Ovary (tissue), 9 donors: Measurements from ENCODE around the gene BST1. TPM values are rescaled to one million over a fixed set of nuclear protein-coding genes. Genes with fewer than 3 reads are reported as not detected.

Source experiments
- DNase-seq, 5 donors: peaks; one replicate each; pipeline ENCODE4 v3.0.0-alpha.2; 2019 to 2020
- H3K27ac ChIP-seq, 2 donors: fragments of 200-600 bp; one replicate each; pipeline versions ENCODE4 v1.5.1 to v1.8.0; 2019 to 2022
- H3K27me3 ChIP-seq: fragments of 200-600 bp; one replicate; pipeline ENCODE4 v1.8.0; 2022
- H3K36me3 ChIP-seq: fragments of 200-600 bp; sonication (generic); one replicate; pipeline ENCODE4 v1.5.1; 2019
- H3K4me1 ChIP-seq: one replicate; pipeline ENCODE4 v1.8.1; 2013; ENCODE audit warnings: mild to moderate bottlenecking, moderate library complexity; ENCODE audit not compliant: insufficient read depth
- H3K4me3 ChIP-seq: fragments of 200-600 bp; sonication (generic); one replicate; pipeline ENCODE4 v1.5.1; 2017
- H3K9me3 ChIP-seq, 2 donors: fragments of 200-600 bp in 1 of 2; sonication (generic) in 1 of 2; one replicate each; pipeline versions ENCODE4 v1.5.1 to v1.8.1; 2013 to 2019; ENCODE audit warnings: mild to moderate bottlenecking in 1 of 2, moderate library complexity in 1 of 2
- EP300 ChIP-seq: sonication (generic); formaldehyde crosslinking; IDR thresholded peaks from one replicate; pipeline ENCODE4 v1.6.1; 2017; ENCODE audit warnings: antibody characterized with exemption
- POLR2A ChIP-seq: fragments of 450-650 bp; IDR thresholded peaks from one replicate; pipeline ENCODE4 v1.6.1; 2017; ENCODE audit warnings: antibody characterized with exemption, mild to moderate bottlenecking, moderate library complexity
- WGBS, 3 donors: extraction: QIAGEN DNeasy Blood & Tissue Kit in 1 of 3; methylation state at CpG; one replicate each; pipeline versions ENCODE4 v1.1.5 to v1.1.7; 2013 to 2017; 5-methylcytosine and 5-hydroxymethylcytosine counted together
- intact Hi-C, 4 donors: fragments of 100-400 bp; cut with DNase I; formaldehyde crosslinking; loops; one replicate each; pipeline versions ENCODE4 v1.11.0 to v1.15.1; 2022 to 2023
- polyA plus RNA-seq, 2 donors: library from polyadenylated mRNA; stranded (reverse); fragments of 200-250 nt in 1 of 2; fragments of 350-450 nt in 1 of 2; fragmentation: Illumina TruSeq in 1 of 2; extraction: RNeasy Lipid Tissue Mini Kit (QIAGEN cat#74804) in 1 of 2; gene quantifications; one replicate each; pipeline ENCODE4 v1.2.3, GENCODE V29; 2013 to 2014
- total RNA-seq, 7 donors: library from RNA; depleted of rRNA in 2 of 7; stranded (reverse); fragments of >200 nt in 2 of 7; fragmentation: NEBNext Ultra II Directional in 3 of 7; extraction: Animal tissue kit (Norgen Biotek cat#: 25700) in 3 of 7; gene quantifications; one replicate each; pipeline versions ENCODE4 v1.1.0 to v1.2.4, GENCODE V29; 2016 to 2023
- TF ChIP-seq, protein P1 (sequence below), 3 donors: fragments of 450-650 bp in 2 of 3; fragments of 200-600 bp in 1 of 3; IDR thresholded peaks; one replicate each; pipeline versions ENCODE4 v1.5.1 to v1.8.0; 2016 to 2022; ENCODE audit warnings: antibody characterized with exemption in 3 of 3, mild to moderate bottlenecking in 1 of 3
- donor health status: DM: no; HTN: no; CAD: no; lungs with moderate emphysema.
- donor health status: DM: no; HTN: no; CAD: no.
- donor health status: Bipolar disorder and iron deficiency.
- donor health status: DM: yes; HTN: yes; CAD: no.
- donor health status: DM: no; HTN: no; CAD: no.
- donor health status: DM: yes; HTN: yes; CAD: no.

BST1 gene
- total and polyA plus RNA-seq, 9 donors: 5.6 to 18.5 (median 7.5) TPM

DNA sequence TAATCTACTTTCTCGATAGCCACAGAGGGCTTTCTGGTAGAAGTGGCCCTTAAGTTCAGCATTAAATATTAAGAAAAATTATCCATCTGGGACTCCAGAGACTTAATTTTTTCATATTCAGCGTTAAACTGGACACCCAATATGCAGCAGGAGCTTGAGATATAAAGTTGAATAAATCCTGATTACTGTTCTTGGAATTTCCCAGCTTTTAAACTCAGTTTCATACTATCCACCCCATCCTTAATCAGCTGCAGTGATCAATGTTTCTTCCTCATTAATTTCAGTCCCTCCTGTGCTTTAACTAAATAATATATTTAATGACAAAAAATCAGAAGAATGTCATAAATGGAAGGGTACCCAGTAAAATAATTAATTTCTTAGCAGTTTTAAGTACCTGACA lies 44.1 kb upstream of the BST1 start:
- Histone ChIP-seq H3K4me1 (no peaks in the 10 kb centered on the region), H3K36me3 (no peaks in the 10 kb centered on the region), H3K27me3 (no peaks in the 10 kb centered on the region), H3K4me3 (no peak overlapping the region), H3K27ac (no peak overlapping the region), H3K9me3 (no peaks in the 10 kb centered on the region)
- no peak for DNase-seq
- TF ChIP-seq, protein P1, sequence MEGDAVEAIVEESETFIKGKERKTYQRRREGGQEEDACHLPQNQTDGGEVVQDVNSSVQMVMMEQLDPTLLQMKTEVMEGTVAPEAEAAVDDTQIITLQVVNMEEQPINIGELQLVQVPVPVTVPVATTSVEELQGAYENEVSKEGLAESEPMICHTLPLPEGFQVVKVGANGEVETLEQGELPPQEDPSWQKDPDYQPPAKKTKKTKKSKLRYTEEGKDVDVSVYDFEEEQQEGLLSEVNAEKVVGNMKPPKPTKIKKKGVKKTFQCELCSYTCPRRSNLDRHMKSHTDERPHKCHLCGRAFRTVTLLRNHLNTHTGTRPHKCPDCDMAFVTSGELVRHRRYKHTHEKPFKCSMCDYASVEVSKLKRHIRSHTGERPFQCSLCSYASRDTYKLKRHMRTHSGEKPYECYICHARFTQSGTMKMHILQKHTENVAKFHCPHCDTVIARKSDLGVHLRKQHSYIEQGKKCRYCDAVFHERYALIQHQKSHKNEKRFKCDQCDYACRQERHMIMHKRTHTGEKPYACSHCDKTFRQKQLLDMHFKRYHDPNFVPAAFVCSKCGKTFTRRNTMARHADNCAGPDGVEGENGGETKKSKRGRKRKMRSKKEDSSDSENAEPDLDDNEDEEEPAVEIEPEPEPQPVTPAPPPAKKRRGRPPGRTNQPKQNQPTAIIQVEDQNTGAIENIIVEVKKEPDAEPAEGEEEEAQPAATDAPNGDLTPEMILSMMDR (IDR thresholded peaks at IDR 0.05): no peak
- no peak for TF ChIP-seq EP300
- no peak for TF ChIP-seq POLR2A
- 92 to 99% (median 94%) methylated on average over 2 of the region's 2 CpGs for WGBS, 3 donors
- intact Hi-C loops: loop anchor here in 3 of 4 donors (10.0 kb wide), 2 partner anchors 184 to 654 kb away; partner anchors contain the start of gene CPEB2 (in 1 of the 3)

DNA sequence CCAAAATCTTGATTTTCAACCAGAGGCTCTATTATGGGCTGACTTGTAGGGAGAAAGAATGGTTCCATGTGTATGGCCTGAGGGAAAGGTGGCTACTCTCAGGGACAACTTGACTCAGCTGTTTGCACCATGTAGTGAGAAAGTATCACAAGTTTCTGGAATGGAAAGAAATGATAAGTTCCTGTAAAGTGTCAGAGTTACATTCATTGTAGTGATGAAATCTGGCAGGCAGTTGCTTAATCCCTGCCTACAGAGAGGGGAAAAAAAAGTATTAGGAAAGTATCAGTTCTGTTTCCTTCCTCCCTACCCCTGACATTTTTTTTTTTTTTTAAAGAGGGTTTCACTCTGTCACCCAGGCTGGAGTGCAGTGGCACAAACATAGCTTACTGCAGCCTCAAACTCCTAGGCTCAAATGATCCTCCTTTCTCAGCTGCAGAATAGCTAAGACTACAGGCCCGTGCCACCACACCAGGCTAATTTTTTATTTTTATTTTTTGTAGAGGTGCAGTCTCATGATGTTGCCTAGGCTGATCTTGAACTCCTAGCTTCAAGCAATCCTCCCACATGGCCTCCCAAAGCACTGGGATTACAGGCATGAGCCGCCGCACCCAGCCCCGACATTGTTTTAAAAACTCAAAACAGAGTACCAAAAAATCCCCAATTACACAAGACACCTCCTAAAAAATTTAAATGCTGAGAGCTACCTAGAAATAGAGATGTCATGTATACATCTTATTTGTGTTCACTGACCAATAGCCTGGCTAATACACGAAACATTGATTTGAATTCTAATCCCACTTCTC lies 42.9 kb upstream of the BST1 start:
- no peaks in the 10 kb centered on the region for H3K36me3 ChIP-seq
- H3K4me3 ChIP-seq: no peak overlapping the region
- intact Hi-C loops: loop anchor here in 3 of 4 donors (10.0 kb wide), 2 partner anchors 185 to 655 kb away; partner anchors contain the start of gene CPEB2 (in 1 of the 3)
- WGBS, 3 donors: 95 to 96% (median 95%) methylated on average over 5 of the region's 5 CpGs
- no peaks in the 10 kb centered on the region for H3K27me3 ChIP-seq
- TF ChIP-seq EP300 (no peak), POLR2A (no peak)
- TF ChIP-seq, protein P1 (IDR thresholded peaks at IDR 0.05): no peak
- no peak overlapping the region for H3K27ac ChIP-seq
- DNase-seq: no peak
- no peaks in the 10 kb centered on the region for H3K9me3 ChIP-seq
- no peaks in the 10 kb centered on the region for H3K4me1 ChIP-seq

DNA sequence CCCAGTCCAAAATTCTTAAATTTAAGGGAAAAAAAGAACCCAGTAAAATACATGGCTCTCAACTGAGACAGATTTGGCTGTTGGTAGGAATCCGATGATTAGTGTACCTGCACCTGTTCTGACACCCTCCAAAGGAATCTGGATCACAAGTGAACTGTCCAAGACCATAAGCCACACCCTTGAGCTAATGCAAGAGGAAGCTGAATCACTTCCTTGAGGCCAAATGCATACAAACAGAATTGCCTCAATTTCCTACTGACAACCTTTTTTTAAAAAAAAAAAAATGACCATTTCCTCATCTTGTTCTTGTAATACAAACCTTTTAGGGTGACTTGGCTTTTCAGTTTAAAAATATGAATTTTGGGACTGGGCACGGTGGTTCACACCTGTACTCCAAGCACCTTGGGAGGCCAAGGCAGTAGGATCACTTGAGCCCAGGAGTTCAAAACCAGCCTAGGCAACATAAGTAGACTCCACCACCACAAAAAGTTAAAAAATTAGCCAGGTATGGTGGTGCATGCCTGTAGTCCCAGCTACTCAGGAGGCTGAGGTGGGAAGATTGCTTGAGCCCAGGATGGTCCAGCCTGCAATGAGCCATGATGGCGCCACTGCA lies 37.0 kb upstream of the BST1 start:
- H3K27ac ChIP-seq: no peak overlapping the region
- intact Hi-C loops: no loop called here
- H3K4me3 ChIP-seq: no peak overlapping the region

DNA sequence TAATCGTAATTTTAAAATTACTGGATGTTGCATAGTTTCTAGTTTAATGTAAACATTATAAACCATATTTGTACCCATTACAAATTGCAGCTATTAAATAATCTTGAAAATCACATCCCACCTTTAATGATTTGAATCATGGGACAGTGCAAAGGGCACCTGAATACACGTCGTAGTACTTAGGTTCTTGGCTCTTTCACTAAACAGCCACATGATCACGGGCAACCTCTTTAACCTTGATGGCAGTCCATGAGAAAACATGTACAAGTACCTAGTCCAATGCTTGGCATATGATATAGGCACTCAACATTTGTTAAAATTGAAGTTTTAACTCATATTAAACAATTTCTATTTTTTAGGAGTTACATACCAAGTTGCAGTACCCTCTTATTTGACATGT lies 35.9 kb upstream of the BST1 start:
- DNase-seq: no peak
- intact Hi-C loops: no loop called here
- H3K4me3 ChIP-seq: no peak overlapping the region
- TF ChIP-seq, protein P1 (IDR thresholded peaks at IDR 0.05): no peak
- no peaks in the 10 kb centered on the region for H3K36me3 ChIP-seq
- WGBS, 3 donors: 95 to 96% (median 96%) methylated on average over 4 of the region's 4 CpGs
- H3K4me1 ChIP-seq: no peaks in the 10 kb centered on the region
- no peaks in the 10 kb centered on the region for H3K27me3 ChIP-seq
- no peak overlapping the region for H3K27ac ChIP-seq
- no peaks in the 10 kb centered on the region for H3K9me3 ChIP-seq

More for the DNA sequence above, 37.0 kb upstream of the BST1 start:
- 92 to 96% (median 95%) methylated on average over 3 of the region's 3 CpGs for WGBS, 3 donors
- Histone ChIP-seq H3K36me3 (no peaks in the 10 kb centered on the region), H3K4me1 (no peaks in the 10 kb centered on the region), H3K27me3 (no peaks in the 10 kb centered on the region), H3K9me3 (no peaks in the 10 kb centered on the region)
- no peak for DNase-seq
- TF ChIP-seq EP300: no peak
- TF ChIP-seq POLR2A: no peak
- TF ChIP-seq, protein P1 (IDR thresholded peaks at IDR 0.05): no peak
